Stimulated activated CD8-positive, alpha-beta memory T cell treated with anti-CD3 and anti-CD28 coated beads, Interleukin-12 subunit alpha, Interleukin-12 subunit beta, amount 100 ng/mL, for 24 hours (primary cell): Measurements from ENCODE around the gene GMPPB.
"Not testable (repeated sequence)": the region's sequence is repeated elsewhere in the genome, so short reads cannot be mapped to it uniquely, and the experiment has no call there.

Experiments
- DNase-seq: peaks from one replicate; pipeline ENCODE4 v3.0.0-alpha.2; 2020; ENCODE audit errors: extremely low read depth

The GMPPB gene

DNA sequence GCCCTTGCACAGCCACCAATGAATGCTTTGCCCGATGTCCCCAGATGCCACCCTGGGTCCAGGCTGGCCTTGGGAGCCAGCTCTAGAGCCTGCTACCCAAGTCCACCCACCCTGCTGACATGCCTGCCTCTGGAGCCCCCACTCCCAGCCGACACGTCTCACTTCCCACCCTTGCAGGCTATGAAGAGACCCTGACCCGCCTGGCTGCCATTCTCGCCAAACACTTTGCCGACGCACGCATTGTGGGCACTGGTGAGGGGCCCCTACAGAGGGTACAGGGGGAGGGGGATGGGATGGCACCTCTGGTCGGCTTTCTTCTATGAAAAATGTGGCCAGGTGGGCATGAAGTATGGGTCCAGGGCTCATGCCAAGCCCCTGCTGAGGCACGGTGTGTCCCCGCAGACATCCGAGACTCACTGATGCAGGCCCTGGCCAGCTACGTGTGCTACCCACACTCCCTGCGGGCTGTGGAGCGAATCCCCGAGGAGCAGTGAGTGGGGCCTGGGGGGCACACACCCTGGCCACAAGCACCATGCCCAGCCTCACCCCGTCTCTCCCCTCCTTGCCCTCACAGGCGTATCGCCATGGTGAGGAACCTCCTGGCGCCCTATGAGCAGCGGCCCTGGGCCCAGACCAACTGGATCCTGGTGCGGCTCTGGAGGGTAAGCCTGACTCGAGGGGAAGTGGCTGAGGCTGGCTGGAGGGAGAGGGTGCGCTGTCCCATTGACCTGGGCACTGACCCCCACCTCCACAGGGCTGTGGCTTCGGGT, 10.2 kb downstream of the GMPPB start:
- DNase-seq = no peak

DNA sequence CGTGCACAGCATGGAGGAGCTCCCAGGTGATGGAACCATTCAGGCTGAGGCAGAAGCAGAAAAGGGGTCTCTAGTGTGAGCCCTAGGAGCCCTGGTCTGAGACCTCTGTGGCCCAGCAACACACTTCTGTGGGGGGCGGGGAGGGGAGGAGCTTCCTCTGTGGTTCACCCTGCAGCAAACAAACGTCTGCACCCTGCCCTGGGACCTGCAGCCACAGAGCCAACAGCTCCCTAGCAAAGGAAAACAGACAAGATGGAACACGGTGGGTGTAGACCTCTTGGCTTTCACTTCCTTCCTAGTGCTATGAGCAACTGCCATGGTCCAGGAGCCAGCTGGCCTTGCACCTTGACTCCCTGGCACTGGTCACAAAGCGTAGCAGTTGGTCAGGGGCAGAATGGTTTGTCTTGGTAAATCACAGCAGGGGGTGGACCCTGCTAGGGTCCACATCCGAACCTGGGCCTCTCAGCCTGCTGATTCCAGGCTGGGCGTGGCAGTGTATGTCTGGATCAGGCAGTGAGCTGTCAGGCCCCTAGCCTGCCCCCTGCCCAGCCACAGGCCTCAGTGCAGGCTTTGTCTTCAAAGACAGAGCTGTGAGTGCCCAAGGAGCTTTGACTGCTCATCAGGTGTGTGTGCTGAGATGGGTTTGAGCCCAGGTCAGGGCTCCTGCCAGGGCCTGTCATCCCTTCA, 11.0 kb downstream of the GMPPB start:
- no peak for DNase-seq

DNA sequence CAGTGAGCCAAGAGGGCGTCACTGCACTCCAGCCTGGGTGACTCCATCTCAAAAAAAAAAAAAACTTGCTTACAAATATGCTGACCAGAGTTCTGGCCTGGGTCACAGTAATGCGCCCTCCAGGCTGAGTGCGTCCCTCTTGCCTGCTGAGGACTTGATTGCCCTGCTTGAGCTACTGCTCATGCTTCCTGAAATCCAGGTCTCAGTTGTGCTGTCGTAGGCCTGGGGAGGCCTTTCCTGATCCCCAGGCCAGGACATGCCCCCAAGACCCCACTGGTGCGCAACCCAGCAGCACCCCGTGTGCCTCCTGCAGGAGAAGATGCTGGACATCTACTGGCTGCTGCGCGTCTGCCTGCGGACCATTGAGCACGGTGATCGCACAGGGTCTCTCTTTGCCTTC, 11.6 kb downstream of the GMPPB start:
- DNase-seq = no peak

DNA sequence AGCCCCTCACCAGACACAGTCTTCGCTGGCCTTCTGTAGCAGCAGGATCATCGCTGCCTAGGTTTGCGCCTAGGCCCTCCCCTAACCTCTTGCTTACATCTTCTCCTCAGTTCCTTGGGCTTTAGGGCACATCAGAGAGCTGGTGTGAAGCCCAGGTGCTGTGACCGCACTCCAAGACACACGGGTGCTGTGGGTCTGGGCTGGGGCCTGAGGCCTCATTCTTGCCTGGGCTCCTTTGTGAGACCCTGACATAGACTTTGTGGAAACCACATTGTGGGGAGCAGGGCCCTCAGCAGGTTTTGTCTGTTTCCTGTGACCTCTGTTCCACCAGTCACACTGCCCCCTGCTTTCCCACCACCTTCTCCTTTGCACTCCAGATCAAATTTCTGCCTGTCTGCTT, 12.3 kb downstream of the GMPPB start:
- DNase-seq = no peak

DNA sequence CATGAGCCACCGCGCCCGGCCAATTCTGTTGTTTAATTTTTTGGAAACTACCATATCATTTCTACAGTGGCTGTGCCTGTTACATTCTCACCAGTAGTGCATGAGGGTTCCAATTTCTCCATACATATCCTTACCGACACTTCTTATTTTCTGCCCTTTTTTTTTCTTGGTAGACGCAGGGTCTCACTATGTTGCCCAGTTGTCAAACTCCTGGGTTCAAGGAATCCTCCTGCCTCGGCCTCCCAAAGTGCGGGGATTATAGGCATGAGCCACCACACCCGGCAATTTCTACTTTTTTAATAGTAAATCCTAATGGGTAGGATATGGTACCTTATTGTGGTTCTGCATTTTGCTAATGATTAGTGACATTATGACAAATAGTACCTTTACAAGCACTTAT, 13.9 kb downstream of the GMPPB start:
- DNase-seq = no peak

DNA sequence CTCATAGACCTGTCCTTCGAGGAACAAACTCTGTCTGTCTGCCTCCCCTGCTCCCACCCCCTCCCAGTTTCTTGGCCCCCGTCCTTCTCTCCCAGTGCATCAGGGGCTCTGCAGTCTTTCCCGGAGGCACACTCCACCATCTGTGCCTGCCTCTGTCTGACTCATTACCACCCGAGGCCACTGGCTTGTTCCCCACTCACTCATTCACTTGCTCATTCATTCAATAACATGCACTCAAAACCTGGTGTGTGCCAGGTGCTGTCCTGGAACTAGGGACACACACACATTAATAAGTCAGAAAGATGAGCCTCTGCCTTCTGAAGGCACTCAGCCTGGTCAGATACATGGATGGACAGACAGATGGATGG, 16.7 kb downstream of the GMPPB start:
- no peak for DNase-seq

DNA sequence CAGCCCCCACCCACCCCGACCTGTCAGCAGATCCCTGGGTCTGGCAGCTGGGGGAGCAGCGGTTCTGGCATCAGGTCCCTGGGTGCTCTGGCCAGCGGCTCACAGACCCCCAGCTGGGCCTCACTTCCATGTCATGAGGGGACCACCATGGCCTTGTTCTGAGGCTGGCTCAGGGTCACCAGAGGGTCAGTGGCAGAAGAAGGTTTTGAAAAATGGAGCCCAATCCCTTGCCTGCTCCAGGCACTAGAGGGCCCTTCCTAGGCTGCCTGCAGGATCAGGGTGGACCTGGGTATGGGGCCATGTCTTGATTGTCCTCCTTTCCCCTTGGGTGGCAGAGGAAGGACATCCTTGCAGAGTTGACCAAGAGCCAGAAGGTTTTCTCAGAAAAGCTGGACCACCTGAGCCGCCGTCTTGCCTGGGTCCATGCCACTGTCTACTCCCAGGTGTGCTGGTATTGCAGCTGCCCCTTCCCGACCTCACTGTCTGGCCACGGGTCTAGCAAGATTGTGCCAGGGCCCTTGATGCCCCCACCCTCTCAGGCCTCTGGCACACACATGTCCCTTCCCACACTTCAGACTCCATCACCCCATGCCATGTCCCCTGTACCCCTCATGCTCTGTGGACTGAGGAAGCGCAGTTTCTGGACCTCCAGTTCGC, 17.2 kb downstream of the GMPPB start:
- no peak for DNase-seq

DNA sequence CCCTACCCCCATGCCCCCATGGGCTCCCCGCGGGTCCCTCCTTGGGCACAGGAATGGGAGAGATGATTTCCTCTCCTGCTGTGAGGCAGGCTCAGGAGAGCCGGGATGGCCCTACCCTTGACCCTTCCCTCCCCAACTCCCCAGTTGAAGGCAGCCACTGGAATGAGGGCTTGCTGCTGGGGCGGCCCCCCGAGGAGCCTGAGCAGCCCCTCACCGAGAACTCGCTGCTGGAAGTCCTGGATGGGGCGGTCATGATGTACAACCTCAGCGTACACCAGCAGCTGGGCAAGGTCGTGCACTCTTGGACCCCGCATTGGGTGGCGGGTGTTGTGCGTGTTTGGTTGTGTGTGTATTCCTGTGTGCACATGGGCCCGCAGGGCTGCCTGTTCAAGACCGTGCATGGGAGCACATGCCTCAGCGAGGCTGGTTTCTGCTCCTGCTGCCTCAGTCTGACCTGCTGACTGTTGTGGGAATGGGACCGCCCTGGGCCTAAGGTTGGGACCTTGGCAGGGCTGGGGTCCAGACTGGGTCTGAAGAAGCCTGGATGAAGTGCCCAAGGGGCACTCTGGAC, 18.3 kb downstream of the GMPPB start:
- DNase-seq = no peak

DNA sequence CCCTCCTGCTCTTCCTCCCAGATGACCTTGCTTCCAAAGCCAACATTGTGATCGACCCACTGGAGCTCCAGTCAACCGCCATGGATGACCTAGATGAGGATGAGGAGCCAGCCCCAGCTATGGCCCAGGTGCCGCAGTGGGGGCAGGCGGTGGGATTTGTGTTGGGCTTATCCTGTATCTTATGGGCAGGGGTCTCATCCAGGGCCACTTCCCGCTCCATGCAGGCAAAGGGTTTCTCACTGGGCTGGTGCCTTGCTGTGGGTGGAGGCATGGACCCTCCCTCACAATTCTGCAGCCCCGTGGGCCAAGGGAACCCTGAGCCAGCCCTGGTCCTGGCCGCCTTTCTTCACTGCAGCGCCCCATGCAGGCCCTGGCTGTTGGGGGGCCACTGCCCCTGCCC, 19.1 kb downstream of the GMPPB start:
- DNase-seq = no peak

DNA sequence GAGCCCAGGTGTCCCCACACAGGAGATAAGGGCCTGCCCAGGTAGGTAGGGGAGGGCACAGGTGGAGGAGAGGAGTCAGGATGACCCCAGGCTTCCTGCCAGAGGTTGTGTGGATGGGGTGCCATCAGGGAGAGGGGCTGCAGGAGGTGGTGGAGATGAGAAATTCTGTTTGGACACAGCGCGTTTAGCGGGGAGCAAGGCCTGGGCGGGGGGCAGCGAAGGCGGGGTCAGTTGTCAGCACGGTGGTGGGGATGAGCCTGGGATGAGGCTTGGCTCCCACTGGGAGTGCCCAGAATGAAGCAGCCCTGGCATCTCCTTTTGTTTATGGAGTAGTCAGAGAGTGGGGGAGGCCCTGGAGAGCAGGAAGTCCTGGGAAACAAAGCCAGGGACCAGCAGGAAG, 19.8 kb downstream of the GMPPB start:
- DNase-seq = no peak

DNA sequence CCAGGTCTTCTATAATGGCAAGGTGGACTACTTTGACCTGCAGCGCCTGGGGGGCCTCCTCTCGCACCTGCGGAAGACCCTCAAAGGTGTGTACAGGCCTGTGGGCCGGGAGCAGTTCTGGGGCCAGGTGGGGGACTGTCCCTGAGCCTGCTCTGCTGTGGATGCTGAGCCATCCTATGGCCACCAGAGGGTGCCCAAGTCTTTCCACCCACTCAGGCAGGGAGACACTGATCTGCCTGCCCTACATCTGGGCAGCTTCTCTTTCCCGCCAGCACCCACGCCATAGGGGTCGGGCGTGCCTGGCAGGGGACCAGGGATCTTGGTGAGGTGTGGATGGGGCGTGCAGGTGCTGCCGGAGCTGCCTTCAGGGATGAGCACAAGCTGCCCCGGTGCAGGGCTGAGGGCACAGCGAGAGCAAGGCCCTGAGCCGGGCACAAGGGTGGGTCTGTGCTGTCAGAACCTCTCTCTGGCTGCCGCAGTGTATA, 20.3 kb downstream of the GMPPB start:
- DNase-seq = no peak

DNA sequence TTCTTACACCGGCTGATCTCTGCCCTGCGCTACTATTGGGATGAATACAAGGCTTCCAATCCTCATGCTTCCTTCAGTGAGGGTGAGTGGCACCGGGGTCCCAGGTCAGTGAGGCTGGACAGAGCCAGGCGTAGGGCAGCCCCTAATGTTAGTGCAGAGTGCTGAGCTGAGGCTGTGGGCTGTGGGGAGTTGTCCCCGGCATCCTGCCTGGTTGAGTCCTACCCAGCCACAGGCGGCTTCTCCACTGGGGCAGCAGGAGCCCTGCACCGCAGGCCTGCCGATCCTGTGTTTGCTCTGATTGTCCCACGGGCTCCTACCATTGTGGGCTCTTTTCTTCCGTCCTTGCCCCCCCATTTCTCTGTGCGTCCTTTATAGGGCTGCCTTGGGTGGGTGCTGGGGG, 21.1 kb downstream of the GMPPB start:
- no peak for DNase-seq

DNA sequence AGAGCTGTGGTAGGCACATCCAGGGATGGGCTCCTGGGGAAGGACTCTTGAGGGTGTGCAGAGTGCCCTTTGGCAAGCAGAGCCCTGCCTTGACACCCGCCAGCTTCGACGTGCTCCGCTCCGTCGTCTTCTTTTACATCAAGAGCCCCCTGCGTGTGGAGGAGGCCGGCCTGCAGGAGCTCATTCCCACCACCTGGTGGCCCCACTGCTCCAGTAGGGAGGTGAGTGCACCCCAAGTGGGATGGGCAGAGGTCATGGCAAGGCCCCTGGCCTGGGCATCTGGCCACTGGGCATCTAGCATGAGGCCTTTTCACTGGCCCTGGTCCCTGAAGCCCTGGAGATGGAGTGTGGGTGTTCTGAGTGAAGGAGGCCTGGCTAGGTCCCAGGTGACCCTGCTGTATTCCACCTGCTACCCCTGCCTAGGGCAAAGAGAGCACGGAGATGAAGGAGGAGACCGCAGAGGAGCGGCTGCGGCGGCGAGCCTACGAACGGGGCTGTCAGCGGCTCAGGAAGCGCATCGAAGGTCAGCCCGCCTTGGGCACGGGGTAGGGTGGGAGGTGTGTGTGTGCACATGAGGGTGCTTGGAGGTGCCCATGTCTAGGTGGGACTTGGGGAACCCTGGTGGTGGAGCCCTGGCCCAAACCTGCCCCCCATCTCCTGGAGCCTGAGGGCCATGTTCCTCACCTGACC, 22.2 kb downstream of the GMPPB start:
- DNase-seq = no peak

DNA sequence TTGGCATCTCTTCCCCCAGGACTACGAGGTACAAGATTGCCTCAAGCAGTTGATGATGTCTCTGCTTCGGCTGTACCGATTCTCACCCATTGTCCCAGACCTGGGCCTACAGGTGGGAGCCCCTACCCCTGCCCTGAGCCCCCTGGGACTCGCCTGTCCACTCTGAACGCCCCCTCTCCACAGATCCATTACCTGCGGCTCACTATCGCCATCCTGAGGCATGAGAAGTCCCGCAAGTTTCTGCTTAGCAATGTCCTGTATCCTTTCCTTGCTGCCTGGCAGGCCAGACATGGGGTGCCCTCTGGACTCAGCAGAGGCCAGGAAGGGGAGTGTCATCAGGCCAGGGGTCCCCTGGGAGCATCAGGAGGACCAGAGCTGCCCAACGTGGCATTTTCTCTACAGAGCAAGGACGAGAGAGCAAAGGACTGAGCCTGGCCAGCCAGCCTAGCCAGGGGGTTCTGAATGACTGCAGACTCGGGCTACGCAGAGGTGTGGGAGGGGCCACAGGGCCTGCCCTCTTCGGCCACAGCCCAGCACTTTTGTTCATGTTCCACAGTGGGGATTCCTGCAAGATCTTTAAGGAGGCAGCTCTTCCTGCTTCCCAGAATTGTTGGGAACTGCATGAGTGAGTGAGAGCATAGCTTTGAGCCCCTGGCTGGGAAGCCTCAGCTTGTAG, 23.2 kb downstream of the GMPPB start:
- DNase-seq = no peak

DNA sequence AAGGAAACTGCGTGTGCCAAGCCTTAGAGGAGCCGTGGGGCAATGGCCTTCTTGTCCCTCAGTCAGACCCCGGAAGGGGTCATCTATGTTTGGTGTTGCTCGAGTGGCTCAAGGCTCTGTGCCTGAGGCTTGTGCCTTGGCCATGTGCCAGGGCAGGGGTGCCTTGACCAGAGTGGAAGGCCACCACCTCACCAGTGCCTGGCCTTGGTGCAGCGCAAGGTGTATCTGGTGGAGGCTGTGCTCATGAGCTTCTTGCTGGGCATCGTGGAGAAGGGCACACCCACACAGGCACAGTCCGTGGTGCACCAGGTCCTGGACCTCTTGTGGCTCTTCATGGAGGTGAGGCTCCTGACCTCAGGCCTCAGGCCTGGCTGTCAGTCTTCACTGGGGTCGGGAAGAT, 23.7 kb downstream of the GMPPB start:
- DNase-seq = no peak

DNA sequence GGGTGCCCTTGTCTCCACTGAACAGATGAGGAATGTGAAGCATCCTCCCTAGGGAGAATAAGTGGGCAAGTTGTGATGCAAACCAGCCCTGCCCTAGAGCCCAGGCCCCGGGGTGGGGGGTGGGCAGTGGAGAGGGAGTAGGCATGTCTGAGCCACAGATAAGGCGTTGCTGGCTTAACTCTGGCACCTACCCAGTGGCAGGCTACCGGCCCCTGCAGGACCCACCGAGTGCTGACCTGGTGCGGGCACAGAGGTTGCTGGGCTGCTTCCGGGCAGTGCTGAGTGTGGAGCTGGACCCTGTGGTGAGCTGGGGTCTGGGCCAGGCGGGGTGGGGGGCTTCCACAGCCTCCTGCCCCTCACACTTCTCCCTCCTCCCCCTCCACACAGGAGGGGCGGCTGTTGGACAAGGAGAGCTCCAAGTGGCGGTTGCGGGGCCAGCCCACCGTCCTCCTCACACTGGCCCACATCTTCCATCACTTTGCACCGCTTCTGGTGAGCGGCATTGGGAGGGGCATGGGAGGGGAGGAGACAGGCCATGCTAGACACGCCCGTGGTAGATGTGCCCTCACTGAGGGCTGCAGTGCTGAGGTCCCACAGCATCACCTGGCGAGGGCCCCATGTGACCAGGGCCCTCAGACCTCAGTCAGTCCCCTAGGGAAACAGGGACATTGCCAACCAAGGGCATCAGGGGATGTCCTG, 24.3 kb downstream of the GMPPB start:
- DNase-seq = no peak

DNA sequence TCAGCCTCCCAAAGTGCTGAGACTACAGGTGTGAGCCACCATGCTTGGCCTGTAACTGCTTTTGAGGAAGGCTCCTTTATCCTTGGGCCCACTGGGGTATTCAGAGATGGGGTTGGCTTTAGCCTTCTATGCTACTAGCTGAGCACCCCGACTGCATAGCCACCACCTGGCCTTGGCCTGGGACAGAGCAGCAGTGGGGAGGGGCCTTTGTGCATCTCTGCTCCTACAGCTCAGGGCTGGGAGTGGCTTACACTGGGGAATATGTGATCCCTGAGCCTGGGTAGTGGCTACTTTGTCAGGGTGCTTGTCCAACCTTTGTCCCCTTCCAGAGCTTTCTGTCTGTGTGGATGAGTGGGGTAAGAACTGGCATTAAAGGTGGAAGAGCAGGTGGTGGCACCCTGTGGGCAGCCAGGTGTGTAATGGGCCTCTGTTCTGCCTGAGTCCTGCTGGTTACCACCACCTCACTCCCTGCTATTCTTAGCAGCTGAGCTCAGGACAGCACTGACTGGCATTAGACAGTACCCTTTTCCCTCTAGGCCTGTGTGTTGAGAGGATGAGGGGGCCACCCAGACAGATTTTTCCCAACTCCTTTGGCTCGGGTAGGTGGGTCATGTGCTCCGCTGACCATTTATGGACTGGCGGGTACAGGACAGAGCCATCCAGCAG, 28.3 kb downstream of the GMPPB start:
- not testable (repeated sequence) for DNase-seq

DNA sequence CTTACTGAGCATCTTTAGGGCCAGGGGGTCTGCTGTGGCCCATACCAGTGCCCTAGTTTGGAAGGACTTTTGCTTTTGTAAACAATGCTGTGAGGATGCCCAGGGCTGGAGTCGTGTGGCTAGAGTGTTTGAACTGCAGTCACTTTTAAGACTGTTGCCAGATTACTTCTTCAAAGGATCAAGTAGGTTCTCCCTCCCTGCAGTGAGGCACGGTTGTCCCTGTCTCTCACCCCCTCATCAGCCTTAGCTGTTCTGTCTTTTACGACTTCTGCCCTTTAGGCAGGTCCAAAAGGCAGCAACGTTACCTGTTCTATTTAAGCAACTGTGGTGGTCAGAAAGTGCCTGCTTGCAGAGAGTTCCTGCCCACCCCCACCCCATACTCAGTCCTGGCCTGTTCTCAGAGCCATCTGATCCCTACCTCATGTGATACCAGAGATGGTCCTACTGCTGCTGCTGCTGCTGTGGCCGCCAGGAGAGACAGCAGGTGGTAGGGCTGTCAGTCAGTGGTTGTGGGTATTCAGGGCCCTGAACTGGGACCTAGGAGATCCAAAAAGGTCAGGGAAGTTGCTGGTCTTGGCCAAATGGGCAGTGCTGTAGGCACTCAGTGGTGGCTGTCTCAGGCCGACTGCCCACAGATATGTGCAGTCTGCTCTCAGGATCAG, 29.2 kb downstream of the GMPPB start:
- DNase-seq = not testable (repeated sequence)

DNA sequence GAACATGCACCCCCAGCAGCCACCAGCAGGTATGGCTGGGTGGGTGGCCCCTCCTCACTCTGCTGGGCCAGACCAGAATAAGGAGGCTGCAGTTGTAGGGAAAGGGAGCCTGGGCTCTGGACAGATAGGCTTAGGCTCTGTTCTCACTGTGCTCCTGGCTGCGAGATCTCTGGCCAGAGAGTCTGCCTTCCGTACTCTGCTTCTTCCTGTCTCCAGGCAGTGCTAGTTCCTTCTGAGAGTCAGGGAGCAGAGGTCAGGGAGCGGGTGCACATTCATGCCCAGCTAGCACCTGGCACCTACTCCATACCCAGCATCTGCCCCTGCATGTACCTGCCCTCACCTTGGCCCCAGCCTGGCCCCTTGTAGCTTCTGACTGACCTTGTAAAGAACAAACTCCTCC, 32.3 kb downstream of the GMPPB start:
- not testable (repeated sequence) for DNase-seq

DNA sequence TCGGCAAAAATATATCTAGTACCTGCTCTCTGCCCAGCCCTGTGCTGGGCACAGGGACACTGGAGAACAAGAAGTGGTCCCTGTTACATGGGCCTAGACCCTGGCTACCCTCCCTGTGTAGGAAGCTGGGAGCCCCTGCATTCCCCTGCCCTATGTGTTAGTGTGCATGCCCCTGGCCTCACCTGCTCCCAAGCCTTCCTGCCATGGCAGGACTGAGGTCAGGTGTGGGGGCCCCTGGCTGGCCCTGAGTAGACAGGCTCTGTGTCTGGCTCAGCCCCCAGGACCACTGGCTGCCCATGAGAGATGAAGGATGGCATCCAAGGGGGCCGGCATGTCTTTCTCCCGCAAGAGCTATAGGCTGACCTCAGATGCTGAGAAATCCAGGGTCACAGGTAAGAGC, 32.9 kb downstream of the GMPPB start:
- DNase-seq = not testable (repeated sequence)
